ELR (cell line): ENCODE results near the gene CNDP1.

Source experiments
- DNase-seq: peaks from one replicate; pipeline ENCODE4 v3.0.0-alpha.2; 2015; ENCODE audit warnings: low read depth

Gene CNDP1

GRCh38 chr18:74587441-74587840 lies 53.1 kb downstream of the CNDP1 start:
- DNase-seq, result no peak

GRCh38 chr18:74589021-74589420 lies 54.7 kb downstream of the CNDP1 start:
- no peak for DNase-seq

- no peak for DNase-seq
Measured at GRCh38 chr18:74589811-74590210, 55.5 kb downstream of the CNDP1 start.

GRCh38 chr18:74590671-74591070 lies 56.4 kb downstream of the CNDP1 start:
- DNase-seq, result no peak

- no peak for DNase-seq
Measured at GRCh38 chr18:74595431-74595830, 61.1 kb downstream of the CNDP1 start.

GRCh38 chr18:74597034-74597661 lies 62.8 kb downstream of the CNDP1 start:
- peak; percentile 80 for DNase-seq

- DNase-seq, result peak; percentile 93
Measured at GRCh38 chr18:74597662-74598349, 63.5 kb downstream of the CNDP1 start, which contains the start of gene ZNF407. ZNF407 (plus strand) TSS chr18:74597870; CDS start chr18:74631020, 33,150 bp downstream.

GRCh38 chr18:74598350-74599001 lies 64.2 kb downstream of the CNDP1 start:
- peak; percentile 68 for DNase-seq

- DNase-seq, result no peak
Measured at GRCh38 chr18:74604361-74604760, 70.1 kb downstream of the CNDP1 start.

GRCh38 chr18:74604774-74605173 lies 70.5 kb downstream of the CNDP1 start:
- no peak for DNase-seq

GRCh38 chr18:74608681-74609080 lies 74.4 kb downstream of the CNDP1 start:
- DNase-seq, result peak; percentile 51

GRCh38 chr18:74609535-74609934 lies 75.2 kb downstream of the CNDP1 start:
- DNase-seq, result peak; percentile 91

GRCh38 chr18:74610051-74610615 lies 75.8 kb downstream of the CNDP1 start:
- DNase-seq, result no peak

GRCh38 chr18:74610860-74611259 lies 76.6 kb downstream of the CNDP1 start:
- no peak for DNase-seq

GRCh38 chr18:74611765-74612164 lies 77.5 kb downstream of the CNDP1 start:
- DNase-seq, result no peak

GRCh38 chr18:74613381-74613780 lies 79.1 kb downstream of the CNDP1 start:
- no peak for DNase-seq

- no peak for DNase-seq
Measured at GRCh38 chr18:74616494-74616893, 82.2 kb downstream of the CNDP1 start.

- DNase-seq, result no peak
Measured at GRCh38 chr18:74617486-74617885, 83.2 kb downstream of the CNDP1 start.

- no peak for DNase-seq
Measured at GRCh38 chr18:74622072-74622471, 87.8 kb downstream of the CNDP1 start.

- DNase-seq, result peak; percentile 34
Measured at GRCh38 chr18:74623047-74623816, 88.9 kb downstream of the CNDP1 start.

- DNase-seq, result no peak
Measured at GRCh38 chr18:74624466-74624865, 90.2 kb downstream of the CNDP1 start.

GRCh38 chr18:74625157-74625556 lies 90.9 kb downstream of the CNDP1 start:
- no peak for DNase-seq
